Caki2 (cell line): ENCODE measurements around the gene RTL10. TPM values are rescaled to one million over a fixed set of nuclear protein-coding genes. Genes with fewer than 3 reads are reported as not detected.

Experiments used
- DNase-seq: peaks from one replicate; pipeline ENCODE4 v3.0.0-alpha.2; 2015; ENCODE audit warnings: low read depth
- in situ Hi-C: cut with HindIII; loops from 2 replicates; pipeline ENCODE4 v1.10.0; 2016; ENCODE audit warnings: low sequenced_read_pairs, low pct_unique_long_range_greater_than_20kb, mixed read lengths
- total RNA-seq: library from RNA; depleted of rRNA; stranded (reverse); fragments of >200 nt; shearing (Covaris generic); gene quantifications from 2 replicates; pipeline ENCODE4 v1.2.3, GENCODE V29; 2014; ENCODE audit warnings: low replicate concordance

The RTL10 gene
- total RNA-seq, 1 experiment from 2014 or later, result 4.2 TPM

DNA sequence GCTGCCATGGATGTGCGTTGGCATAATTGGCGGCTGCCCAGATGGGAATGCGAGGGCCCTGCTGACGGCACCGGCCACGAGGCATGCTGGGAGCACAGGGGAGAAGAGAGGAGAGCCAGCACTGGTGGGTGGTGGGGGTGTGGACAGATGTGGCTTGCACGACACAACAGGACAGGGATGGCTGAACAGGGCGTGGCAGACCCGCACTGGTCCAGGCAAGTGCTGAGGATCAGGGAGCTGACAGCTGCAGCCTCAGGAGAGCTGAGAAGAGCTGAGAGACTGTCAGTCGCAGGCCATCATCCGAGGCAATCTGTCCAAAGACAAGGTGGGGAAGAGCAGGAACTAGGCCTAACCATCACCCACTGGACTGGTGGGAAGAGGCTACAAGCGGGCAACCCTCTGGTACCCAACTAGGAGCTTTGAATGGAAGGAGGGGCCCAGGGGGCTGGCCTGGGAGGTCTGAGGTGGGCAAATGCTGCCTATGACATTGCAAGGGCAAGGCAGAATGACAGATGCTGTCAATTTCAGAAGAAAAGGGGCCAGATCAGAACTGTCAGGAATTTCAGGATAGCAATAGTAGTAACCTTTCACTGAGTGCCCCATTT lies 2.4 kb downstream of the RTL10 start:
- in situ Hi-C loops, result no loop called here
- no peak for DNase-seq

DNA sequence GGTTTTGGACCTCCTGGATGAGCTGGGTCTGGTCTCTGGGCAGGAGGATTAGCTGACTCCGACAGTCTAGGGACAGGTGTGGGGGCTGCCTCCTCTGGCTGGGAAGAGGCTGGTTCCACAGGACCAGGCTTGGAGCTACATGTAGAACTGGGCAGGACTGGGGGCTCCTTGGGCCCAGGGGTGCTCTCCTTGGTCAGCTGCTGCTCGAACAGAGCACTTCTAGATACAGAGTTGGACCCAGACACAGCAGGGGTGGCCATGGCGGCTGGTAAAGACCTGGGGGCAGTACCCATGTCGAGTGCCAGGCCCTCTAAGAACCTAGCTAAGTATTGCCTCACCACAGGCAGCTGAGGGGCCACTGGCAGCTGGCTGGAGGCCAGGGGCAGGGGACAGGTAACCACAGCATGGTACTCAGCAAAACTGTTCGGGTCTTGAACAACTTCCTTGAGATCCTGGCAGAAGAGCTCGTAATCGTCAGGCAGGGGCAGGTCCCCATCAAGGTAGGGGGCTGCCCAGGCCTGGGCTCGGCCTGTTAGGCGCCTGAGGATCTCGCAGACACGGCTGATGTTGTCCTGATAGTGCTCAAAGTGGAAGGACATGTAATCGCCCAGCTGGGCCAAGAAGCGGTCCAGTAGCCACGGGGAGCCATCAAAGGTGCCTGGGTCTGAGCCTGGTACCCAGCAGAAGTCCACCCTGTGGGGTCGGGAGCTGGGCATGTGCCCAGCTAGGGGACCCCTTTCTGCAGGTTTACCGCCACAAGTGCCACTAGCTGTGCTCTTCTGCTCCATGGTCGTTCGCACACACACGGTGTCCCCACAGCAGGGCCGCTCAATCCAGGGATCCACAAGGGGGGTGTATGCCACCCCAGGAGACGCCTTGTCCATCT lies 3.1 kb downstream of the RTL10 start:
- no peak for DNase-seq
- in situ Hi-C loops, result no loop called here

DNA sequence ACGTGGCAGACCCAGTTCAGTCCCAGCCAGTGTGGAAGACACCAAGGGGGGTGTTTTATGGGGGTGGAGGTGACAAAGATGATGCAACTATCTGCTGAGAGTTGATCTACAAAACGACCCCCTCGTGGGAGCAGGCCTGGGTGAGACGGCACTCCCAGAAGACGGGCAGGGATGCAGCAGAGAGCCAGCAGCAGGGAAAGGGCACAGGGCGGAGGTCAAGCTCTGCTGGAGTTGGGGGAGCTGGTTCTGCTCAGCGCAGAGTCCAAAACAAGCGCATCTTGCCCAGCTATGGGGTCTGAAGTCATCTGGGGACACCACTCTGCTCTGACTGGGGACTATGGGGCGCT lies 3.9 kb downstream of the RTL10 start:
- in situ Hi-C loops, result no loop called here
- DNase-seq, result no peak

DNA sequence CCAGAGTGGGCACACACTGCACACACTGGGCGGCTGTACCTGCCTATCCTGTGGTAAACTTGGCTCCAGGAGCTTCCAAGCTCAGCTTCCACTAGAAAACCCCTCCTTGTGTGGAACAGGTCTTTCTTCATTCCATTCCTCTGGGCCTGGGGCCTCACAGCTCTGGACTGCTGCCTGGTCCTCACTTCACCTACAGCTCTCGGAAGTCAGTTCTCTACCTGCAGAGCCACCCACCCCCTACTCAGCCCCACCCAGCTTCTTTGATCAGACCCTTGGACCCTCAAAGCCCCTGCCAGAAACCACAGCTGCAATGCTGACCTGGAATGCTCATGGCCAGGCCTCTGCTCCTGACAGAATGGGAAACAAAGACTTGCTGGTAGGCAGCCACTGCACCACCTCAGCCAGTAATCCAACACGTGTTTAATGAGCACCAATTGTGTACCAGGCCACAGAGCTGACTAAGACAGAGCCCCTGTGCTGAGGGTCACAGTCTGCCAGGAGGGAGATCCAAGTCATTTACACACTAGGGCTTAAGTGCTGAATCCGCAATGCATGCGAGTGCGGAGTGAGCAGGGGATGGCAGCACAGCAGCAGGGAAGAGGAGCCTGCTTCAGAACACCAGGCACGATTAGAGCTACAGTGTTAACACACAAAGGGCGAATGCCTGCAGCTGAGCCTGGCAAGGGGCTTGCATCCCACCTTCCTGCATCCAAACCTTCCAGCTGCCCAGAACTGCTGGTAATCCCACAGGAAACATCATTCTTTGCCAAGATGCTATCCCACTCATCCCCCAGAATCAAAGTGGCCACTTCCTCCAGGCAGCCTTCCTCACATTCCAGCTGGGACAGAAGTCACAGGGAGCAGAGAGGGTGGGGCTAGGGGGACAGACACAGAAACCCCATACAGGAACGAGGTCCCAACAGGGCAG lies 4.6 kb downstream of the RTL10 start:
- in situ Hi-C loops, result no loop called here
- DNase-seq, result no peak

DNA sequence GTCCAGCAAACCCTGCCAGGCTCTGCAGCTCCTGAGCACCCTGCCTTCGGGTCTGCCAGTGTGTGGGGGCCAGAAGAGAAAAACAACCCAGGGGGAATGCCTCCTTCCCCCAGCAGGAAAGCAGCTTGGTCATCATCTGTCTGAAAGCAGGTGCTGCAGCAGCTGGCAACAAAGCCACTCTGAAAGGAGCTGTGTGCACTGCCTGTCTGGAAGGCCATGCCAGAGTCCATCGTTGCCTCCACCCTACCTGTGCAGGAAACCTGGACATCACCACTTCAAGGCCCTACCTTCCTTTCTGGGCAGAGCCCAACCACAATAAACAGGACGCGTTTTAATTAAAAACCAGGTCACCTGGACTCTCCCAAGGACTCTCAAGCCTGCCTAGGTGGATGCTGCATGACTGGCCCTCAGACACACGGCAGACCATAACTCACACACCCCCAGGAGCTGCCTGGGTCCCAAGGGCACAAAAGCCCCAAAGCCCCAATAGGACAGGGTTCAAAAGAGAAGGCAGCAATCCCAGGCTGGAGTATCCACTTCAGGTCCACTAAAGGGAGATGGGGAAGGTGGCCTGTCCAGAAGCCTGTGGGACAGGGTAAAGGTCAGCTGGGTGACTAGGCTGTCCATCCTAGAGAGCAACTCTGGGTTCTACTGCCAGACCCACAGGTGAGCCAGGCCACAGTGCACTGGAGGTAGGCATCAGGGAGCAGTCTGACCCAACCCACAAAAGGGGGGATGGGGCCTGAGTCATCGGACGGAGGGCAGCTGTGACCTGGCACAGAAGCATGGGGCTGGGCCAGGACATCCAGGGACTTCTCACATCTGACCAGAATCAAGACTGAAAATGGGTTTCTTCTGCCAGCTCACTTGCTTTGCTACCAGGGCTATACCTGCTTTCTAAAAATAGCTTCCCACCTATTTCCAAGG lies 6.1 kb downstream of the RTL10 start:
- in situ Hi-C loops, result no loop called here

DNA sequence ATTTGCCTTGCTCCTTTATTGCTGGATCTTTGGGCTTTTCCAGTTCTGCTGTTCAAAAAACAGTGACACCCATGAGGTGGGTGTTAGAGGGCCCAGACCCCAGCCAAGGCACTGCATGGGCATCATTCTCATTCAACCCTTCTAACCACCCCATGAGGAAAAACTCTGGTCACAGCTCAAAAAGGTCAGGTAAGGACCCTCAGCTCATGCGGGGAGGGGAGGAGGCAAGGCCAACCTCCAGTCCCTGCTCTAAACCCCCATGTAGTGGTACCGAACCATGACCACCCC lies 7.4 kb downstream of the RTL10 start:
- in situ Hi-C loops, result no loop called here

More for the DNA sequence above, 6.1 kb downstream of the RTL10 start:
- DNase-seq, result peak; percentile 52

DNA sequence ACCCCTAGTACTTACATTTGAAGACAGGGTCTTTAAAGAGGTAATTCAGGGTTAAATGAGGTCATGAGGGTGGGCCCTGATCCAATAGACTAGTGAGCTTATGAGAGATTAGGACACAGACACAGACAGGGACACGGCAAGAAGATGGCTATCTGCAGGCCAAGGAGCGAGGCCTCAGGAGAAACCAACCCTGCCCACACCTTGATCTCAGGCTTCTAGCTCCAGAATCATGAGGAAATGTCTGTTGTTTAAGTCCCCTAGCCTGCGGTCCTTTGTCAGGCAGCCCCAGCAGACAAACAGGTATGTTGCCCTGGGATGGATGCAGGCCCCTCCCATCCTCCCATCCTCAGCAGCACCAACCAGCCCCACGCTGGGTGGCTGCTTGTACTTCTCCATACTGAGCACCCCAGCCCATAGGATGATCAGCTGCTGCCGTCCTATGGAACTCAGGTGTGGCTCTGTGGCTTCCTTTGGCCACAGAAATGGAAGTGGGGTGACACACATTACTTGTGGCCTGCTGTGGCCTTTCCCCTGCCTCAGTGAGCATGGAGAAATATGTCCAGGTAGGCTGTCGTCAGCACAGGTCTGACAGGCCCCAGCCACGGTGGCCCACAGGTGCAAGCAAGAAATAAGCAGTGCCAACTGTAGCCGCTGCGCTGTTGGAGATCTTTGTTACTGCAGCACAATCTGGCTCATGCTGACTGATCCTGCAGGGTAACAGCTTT lies 7.9 kb downstream of the RTL10 start:
- in situ Hi-C loops, result no loop called here

More for the DNA sequence above, 7.4 kb downstream of the RTL10 start:
- DNase-seq, result no peak

DNA sequence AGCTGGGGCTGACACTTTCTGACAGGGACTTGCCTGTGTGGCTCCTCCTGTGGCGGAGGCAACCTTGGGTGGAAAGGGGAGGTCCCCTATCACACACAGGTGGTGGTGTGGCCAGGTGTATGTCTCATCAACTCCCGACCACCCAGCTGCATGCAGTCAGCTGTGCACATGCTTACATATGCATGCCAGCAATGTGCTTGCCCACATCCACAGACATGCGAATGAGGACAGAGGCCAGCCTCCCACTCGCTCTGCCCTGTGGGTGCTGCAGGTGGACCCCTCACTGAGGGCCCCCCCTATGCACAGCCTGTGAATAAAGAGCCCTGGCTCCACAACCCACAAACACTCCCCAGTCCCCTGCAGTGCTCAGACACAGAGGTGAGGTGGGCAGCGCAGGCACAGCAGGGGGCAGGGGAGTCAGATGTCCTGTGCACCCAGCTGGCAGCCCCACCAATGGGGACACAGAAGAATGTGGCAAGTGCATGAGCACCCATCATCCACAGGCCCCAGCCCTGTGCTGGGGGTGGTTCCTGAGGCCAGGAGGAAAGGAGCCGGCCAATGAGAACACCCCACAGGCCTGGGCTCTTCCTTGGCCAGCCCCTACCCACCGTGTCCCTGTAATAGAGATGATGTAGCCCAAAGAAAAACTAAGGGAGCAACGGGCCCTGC lies 9.5 kb downstream of the RTL10 start:
- in situ Hi-C loops, result no loop called here
- DNase-seq, result no peak

More for the DNA sequence above, 7.9 kb downstream of the RTL10 start:
- DNase-seq, result no peak

DNA sequence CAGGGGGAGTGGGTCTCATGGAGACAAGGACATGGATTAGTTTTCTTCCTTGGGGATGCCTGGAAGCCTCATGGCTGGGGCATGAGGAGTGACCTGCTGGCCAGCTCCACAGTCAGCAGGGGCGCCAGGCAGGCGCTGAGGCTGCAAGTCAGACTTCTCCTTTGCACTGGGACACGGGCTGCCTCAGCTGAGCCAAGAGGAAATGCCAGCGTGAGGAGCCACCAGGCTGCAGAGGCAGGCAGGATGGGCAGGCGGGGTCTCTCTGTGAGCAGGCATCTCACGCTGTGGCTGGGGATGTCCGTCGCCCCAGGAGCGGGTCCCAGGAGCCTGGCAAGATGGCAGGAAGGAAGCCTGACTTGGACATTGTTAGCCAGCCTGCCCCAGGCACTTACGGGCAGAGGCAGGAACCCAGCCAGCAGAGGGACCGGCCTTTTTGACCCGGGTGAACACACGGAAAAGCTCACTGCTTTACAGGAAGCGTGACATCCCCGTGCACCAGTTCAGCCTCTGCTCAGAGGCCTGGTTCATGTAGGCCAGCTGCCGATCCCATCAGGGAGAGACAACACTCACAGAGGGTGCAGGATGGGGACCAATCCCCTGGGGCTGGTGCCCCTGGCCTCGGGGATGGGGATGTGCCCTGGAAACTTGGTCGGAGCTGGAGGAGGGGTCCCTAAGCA lies 10.2 kb downstream of the RTL10 start:
- no peak for DNase-seq

DNA sequence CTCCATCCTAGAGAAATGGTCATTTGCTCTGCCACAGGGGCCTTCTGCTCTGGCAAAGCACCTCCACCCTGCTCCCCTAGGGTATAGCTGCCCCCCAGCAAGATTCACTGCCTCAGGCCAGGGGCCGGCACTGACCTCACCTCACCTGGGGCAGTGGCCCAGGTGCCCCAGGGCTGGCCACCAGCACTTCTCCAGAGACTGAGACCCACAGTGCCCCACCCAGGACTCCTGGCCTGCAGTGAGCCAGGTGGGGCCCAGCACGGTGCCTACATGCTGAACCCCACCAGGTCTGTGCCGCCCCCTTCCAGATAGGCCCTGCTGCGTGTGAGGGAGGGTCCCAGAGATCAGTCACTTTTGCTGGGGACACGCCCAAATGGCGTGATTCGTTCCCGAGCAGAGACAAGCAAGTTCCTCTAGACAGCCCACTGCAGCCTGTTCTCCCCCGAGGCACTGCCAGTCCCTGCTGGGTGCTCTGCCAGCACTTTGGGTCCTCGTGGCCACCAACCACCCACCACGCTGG lies 10.8 kb downstream of the RTL10 start:
- in situ Hi-C loops, result no loop called here

More for the DNA sequence above, 10.2 kb downstream of the RTL10 start:
- in situ Hi-C loops, result no loop called here

DNA sequence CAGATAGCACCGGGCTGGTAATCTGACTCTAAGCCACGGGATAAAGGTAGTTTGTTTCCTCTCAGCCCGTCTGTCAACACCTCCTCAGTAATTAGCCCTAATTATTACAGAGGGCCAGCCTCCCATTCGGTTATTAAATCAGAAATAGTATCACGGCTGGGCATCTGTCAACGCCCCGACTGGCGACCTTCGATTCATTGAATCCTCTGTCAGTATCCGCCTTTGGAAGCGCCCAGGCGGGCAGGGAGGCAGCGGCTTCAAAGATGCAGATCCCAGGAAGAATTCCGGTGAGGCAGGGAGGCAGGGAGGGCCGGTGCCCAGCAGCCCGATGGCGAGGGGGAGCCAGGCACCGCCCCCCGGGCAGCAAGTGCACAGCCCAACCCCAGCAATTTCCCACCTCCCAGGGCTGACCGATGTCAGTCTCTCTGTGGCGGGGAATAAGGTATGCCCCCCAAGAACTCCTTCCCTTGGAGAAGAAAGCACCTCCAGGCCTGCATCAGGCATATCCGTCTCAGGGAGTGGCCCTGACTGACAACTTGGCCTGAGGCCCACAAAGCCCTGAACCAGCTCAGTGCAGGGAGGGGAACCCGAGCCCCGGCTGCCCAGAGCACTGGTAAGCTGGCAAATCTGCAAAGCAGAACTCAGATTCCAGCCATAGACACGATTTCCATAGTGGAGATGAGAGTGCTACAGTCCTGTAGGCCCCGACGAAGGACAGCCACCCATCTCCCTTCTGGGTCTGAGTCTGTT lies 11.4 kb downstream of the RTL10 start:
- in situ Hi-C loops, result no loop called here
- DNase-seq, result no peak

More for the DNA sequence above, 10.8 kb downstream of the RTL10 start:
- DNase-seq, result no peak

DNA sequence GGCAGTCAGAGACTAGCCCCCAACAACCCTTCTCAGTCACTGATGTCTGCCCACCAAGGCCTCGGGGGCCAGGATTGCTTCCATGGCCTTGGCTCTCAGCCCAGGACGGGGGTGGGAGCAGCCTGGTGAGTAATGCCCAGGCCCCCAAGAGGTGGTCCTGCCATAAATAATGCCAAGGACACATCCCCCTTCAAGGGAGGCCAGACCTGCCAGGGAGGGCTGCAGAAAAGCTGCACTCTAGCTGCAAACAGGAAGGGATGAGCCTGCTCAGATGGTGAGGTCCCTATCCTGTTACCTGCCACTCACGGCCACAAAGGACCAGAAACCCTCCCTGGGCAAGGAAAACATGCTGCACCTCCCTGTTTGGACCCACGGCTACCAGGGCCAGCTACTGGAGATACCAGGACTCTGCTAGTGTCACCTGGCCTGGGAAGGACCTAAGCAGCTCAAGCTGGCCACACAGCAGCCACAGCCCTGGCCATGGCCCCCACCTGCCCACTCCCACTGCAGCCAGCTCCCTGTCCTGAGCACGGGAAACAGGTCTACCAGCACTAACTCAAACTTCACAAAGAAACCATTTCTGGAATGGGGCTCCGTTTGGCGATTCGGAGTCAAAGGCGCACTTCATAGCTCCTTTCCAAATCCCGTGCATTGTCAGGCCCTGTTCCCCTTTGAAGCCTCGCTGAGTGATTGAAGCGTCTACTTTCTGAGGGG lies 12.1 kb downstream of the RTL10 start:
- DNase-seq, result no peak
- in situ Hi-C loops, result no loop called here

DNA sequence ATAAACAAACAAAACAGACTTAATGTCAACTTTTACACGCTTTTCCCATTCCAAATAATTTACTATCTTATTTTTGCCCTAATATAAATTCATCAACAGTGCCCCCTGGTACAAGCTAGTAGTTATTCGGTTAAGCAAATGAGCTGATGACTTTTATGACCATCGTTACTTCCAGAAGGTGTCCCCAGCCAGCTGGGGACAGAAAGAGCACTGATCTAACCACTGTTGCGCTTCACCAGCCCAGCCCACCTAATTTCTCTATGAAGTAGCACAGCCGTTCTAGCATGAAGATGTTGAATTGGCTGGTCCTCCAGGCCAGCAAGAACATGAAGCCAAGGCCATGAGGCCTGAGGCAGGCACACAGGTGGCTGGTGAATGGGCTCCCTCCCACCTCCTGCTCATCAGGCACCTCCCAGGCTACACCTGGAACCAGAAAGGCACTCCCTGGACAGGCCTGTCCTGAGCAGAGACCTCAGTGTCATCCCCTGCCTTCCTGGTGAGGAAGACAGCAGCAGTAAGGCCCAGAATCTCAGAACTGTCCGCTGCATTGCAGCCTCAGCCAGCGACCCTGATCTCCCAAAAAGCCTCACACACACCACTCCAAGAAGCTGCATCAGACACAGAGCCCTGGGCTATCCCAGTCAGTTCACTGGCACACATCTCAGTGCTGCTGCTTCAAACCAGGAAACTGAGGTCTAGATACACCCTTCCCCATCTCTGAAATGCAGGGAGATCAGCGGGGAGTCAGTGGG lies 12.9 kb downstream of the RTL10 start:
- in situ Hi-C loops, result no loop called here
- no peak for DNase-seq

DNA sequence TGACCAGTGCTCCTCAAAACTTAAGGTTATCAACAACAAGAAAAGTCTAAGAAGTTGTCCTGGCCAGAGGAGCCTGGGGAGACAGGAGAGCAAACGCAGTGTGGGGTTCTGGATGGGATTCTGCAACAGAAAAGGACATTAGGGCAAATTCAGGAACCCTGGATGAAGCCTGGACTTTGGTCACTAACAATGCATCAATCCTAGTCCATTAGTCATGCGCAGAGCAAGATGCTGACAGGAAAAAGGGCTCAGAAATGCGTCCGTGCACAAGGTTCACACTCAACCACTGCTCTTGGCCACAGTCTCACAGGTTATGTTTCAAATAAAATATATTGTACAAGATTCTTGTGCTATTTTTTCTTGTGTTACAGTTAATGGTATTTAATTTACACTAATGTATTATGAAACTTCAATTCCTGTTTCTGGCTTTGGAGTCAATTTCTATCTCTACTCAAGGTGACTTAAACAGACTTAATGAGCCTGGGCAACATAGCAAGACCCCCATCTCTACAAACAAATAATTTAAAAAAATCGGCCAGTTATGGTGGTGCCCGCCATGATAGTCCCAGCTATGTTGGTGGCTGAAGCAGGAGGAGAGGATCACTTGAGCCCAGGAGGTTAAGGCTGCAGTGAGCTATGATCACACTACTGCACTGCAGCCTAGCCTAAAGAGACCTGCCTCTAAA lies 13.6 kb downstream of the RTL10 start:
- DNase-seq, result no peak
- in situ Hi-C loops, result no loop called here
